Measurements from ENCODE around the gene THRB.
A peak's percentile ranks its signal among the peaks of the same experiment; 100 is the strongest.

Gene THRB

DNA sequence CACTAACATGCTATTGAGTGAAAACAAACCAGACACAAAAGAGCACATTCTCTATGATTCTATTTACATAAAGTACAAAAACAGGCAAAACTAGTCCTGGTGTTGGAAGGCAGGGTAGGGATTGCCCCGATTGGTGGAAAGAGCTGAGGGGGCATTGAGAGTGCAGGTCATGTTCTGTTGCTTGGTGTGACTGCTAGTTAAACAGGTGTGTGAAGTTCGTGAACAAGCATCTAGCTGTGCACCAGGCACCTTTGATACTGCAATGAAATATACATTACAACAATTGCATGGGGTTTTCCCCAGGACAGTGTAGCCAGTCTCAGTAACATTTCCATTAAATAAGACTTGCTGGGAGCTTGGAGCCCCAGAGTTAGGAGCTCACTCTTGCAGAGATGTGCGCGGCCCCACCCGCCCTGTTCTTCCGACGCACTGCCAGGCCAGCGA lies 26.3 kb upstream of the THRB start:
- no peaks in the 10 kb centered on the region for H3K36me3 Mint-ChIP-seq
- peak; percentile 31 for ATAC-seq

DNA sequence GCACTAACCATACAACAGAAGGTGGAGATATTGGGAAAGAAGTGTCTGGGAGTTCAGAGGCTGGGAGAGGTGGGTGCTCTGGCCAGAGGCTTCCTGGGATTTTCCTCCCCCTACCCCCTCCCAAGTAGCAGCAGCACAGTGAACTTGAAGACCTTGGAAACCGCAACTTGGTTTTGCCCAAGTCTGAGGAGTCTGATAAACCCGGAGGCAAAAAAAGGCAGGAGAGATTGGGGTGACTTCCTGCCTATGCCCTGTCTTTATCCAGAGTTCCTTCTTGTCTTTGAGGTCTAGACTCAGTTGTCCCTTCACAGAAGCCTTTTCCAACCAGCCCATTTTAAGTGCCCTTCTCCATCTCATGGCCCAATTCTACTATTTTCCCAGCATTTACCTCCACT lies 25.4 kb upstream of the THRB start:
- H3K9me3 Mint-ChIP-seq, result peaks cover 3% of the 10 kb centered on the region
- H3K4me3 Mint-ChIP-seq, result no peak overlapping the region
- H3K36me3 Mint-ChIP-seq, result no peaks in the 10 kb centered on the region
- DNase-seq (ENCODE audit: low spot score in 2 of 2), result no peak
- H3K4me1 Mint-ChIP-seq, result no peaks in the 10 kb centered on the region
- ATAC-seq, result no peak
- H3K27ac Mint-ChIP-seq, result no peak overlapping the region

More for the DNA sequence above, 26.3 kb upstream of the THRB start:
- no peak for DNase-seq (ENCODE audit: low spot score in 2 of 2)
- Mint-ChIP-seq H3K4me3 (no peak overlapping the region), H3K27ac (no peak overlapping the region), H3K9me3 (peaks cover 3% of the 10 kb centered on the region), H3K4me1 (no peaks in the 10 kb centered on the region)

DNA sequence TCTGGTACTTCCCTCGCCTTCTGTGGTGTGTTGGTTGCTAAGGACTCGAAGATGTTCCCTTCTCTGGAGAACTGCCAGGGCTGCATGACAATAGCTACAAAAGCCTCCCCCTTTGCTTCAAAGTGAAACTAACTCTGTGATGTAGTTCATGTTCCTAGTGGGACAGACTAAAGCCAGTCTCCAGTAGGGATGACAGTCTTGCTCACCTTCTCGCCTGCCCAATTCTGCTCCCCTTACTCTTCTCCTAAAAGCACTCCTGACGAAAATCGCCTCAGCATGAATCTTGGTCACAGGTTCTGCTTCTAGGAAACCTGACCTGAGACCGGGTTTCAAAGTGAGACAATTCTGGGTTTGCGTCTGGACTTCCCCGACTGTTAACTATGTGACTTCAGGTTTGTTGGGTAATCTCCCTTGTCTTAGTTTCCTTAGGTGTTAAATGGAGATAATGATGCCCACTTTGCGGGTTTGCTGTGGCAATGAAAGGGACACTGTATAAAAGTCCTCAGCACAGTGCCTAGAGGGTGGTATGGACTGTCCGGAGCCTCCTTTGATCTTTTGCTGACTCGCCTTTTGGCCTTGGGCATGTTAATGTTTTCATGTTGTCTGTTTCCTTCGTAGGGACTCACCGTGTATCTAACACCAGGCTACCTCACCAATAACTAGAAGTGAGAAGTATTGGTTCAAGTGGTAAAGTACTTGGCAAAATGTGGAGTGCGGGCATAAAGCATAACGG lies 24.9 kb upstream of the THRB start:
- no peak overlapping the region for H3K4me3 Mint-ChIP-seq

DNA sequence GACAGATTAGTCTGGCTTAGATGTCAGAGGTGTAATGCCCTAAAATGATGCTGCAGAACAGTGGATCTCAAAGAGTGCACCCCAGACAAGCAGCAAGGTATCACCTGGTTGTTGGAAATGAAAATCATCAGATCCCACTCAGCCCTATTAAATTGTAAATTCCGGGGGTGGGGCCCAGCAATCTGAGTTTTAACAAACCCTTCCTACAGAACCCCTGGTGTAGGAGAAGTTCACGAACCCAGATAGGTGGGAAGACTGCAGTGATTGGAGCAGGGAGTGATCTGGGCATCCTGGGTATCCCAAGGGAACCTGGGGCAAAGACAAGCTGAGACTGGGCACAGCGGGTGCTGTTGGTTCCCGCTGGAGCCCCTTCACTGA lies 24.3 kb upstream of the THRB start:
- no peaks in the 10 kb centered on the region for H3K36me3 Mint-ChIP-seq
- no peak for ATAC-seq
- H3K4me3 Mint-ChIP-seq, result no peak overlapping the region
- DNase-seq (ENCODE audit: low spot score in 2 of 2), result no peak
- no peak overlapping the region for H3K27ac Mint-ChIP-seq
- H3K4me1 Mint-ChIP-seq, result no peaks in the 10 kb centered on the region
- peaks cover 3% of the 10 kb centered on the region for H3K9me3 Mint-ChIP-seq

More for the DNA sequence above, 24.9 kb upstream of the THRB start:
- DNase-seq (ENCODE audit: low spot score in 2 of 2) (no peak), ATAC-seq (peak; percentile 35)
- Mint-ChIP-seq H3K9me3 (peaks cover 3% of the 10 kb centered on the region), H3K4me1 (no peaks in the 10 kb centered on the region), H3K36me3 (no peaks in the 10 kb centered on the region), H3K27ac (no peak overlapping the region)

DNA sequence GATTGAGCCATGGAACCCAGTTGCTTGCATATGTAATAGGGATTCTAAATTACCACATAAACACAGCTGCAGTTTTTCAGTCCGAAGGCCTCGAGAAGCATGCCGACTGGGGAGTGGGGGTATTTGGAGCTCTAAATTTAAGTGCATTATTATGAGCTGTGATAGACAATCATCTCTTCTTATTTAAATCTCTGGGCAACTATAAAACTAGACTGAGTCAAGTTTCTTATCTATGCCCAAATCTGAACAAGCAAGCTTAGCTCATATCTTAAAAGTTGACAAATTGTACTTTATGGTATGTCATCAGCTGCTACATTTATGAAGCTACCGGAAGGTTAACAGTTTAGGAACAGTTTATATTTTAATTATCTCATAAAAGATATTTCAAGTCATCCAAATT lies 19.5 kb upstream of the THRB start:
- Mint-ChIP-seq H3K9me3 (peaks cover 2% of the 10 kb centered on the region), H3K4me3 (no peak overlapping the region), H3K36me3 (no peaks in the 10 kb centered on the region), H3K27ac (no peak overlapping the region), H3K4me1 (no peaks in the 10 kb centered on the region)
- ATAC-seq, result no peak
- no peak for DNase-seq (ENCODE audit: low spot score in 2 of 2)

DNA sequence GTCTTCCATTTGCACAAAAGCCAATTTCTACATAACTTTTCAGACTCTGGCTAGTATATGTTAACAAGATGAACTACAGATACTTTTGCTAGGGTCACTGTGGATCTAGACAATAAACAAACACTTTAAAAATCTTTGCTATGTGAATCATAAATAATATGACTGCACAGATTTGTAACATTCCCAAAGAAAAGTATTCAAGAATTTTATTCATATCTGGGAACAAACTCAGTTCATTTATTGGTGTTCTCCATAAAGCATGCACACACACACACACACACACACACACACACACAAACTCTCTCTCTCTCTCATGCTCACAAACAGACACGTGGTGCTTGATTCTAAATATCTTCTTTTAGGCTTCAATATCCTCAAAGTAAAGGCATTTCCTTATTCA lies 18.8 kb upstream of the THRB start:
- H3K27ac Mint-ChIP-seq, result no peak overlapping the region
- no peaks in the 10 kb centered on the region for H3K36me3 Mint-ChIP-seq
- H3K9me3 Mint-ChIP-seq, result peaks cover 3% of the 10 kb centered on the region
- H3K4me1 Mint-ChIP-seq, result no peaks in the 10 kb centered on the region
- ATAC-seq (no peak), DNase-seq (ENCODE audit: low spot score in 2 of 2) (no peak)
- no peak overlapping the region for H3K4me3 Mint-ChIP-seq

DNA sequence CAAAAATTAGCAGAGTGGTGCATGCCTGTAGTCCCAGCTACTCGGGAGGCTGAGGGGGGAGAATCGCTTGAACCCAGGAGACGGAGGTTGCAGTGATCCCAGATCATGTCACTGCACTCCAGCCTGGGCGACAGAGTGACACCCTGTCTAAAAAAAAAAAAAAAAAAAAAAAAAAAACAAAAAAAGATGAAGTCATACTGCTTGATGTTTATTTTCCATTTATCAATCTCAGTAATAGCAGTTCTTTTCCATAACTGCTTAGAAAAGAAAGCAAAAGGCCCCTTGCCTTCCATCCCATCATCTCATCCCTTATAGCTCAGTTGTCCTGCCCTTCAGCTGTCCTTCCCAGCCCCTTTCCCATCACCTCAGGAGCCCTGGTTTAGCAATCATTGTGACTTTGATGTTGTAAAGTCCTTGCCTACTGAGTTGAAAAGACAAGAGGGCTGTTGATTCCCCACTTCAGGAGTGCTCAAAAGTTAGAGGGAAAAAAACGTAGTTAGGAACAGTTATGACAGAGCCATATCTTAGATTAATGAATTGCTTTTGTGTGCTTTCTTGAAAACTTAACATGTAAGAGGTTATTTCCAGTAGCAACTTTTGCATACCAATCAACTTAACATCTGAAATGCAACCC lies 18.0 kb upstream of the THRB start:
- no peaks in the 10 kb centered on the region for H3K36me3 Mint-ChIP-seq
- no peak overlapping the region for H3K27ac Mint-ChIP-seq
- DNase-seq (ENCODE audit: low spot score in 2 of 2) (no peak), ATAC-seq (no peak)
- H3K4me1 Mint-ChIP-seq, result no peaks in the 10 kb centered on the region
- H3K4me3 Mint-ChIP-seq, result no peak overlapping the region
- H3K9me3 Mint-ChIP-seq, result peaks cover 5% of the 10 kb centered on the region

DNA sequence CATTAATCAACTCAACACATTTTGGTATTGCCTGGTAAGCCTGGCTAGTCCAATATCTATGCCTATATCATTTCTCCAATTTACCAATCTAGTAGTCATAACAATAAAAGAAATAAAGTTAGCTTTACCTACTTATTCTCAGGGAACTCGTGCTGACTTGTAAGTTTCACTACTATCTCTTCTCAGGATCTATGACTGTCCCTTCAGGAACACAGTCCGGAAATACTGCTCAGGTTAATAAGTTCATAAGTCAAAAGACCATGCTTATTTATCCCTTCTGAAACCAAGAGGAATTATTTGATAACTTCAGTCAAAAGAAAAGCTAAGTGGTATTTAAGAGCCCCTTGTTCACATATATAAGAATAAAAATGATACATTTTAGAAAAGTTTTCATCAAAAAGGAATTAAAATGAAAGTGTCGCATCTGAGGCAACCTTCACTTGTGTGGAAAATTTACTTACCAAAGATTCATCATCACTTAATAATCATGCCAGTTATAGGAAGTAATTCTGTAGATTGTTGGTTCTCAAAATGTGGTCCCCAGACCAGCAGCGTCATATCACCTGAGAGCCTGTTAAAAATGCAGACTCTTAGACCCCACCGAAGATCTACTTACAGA lies 15.5 kb upstream of the THRB start:
- H3K4me3 Mint-ChIP-seq, result no peak overlapping the region
- H3K9me3 Mint-ChIP-seq, result peaks cover 9% of the 10 kb centered on the region
- DNase-seq (ENCODE audit: low spot score in 2 of 2) (no peak), ATAC-seq (no peak)
- H3K36me3 Mint-ChIP-seq, result no peaks in the 10 kb centered on the region
- H3K4me1 Mint-ChIP-seq, result no peaks in the 10 kb centered on the region
- no peak overlapping the region for H3K27ac Mint-ChIP-seq

DNA sequence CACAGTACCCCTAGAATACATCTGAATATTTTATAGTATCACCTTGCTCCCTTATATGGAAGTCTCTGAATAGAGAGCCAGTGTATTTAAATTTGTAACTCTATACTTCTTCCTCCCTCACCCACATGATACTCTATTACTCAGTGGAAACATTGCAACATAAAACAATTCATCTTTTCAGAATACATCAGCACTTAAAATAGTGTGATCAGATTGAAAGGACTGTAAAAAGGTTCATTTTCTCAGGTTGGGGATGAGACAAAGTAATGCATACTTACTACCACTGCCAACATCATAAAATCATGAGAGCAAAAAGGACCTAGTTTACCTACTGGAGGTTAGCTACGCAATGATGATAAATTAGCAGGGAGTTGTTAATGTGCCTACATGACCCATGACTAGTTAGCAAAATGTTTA lies 13.8 kb upstream of the THRB start:
- no peak for ATAC-seq
- H3K4me1 Mint-ChIP-seq, result no peaks in the 10 kb centered on the region
- peaks cover 6% of the 10 kb centered on the region for H3K9me3 Mint-ChIP-seq
- DNase-seq (ENCODE audit: low spot score in 2 of 2), result no peak
- no peak overlapping the region for H3K27ac Mint-ChIP-seq
- H3K4me3 Mint-ChIP-seq, result no peak overlapping the region
- H3K36me3 Mint-ChIP-seq, result no peaks in the 10 kb centered on the region

DNA sequence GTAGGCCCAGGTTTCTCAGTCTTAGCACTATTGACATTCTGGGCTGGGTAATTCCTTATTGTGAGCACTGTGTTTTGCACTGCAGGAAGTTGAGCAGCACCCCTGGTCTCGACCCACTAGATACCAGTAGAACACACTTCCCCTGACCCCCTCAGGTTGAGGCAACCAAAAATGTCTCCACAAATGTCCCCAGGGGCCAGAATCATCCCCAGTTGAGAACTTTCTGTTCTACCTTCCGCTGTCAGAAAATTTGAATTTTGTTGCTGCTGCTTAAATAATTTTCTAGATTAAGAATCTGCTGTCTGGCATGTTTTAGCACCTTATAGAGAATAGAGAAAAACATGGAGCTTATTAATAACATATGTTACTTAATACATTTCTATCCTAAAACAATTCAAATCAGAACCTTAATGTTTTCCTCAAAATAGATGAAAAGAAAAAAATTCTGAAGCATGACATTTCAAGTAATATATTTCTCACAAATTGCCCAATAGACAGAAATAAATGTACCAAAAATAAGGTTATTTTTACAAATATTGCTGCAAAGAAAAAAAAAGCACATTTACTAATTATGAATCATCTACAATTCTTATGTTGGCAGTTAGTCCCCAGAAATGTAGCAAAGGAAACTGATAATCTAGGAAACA lies 13.2 kb upstream of the THRB start:
- H3K9me3 Mint-ChIP-seq, result peaks cover 6% of the 10 kb centered on the region
- DNase-seq (ENCODE audit: low spot score in 2 of 2) (no peak), ATAC-seq (no peak)
- no peaks in the 10 kb centered on the region for H3K4me1 Mint-ChIP-seq
- H3K27ac Mint-ChIP-seq, result no peak overlapping the region
- no peaks in the 10 kb centered on the region for H3K36me3 Mint-ChIP-seq
- no peak overlapping the region for H3K4me3 Mint-ChIP-seq

DNA sequence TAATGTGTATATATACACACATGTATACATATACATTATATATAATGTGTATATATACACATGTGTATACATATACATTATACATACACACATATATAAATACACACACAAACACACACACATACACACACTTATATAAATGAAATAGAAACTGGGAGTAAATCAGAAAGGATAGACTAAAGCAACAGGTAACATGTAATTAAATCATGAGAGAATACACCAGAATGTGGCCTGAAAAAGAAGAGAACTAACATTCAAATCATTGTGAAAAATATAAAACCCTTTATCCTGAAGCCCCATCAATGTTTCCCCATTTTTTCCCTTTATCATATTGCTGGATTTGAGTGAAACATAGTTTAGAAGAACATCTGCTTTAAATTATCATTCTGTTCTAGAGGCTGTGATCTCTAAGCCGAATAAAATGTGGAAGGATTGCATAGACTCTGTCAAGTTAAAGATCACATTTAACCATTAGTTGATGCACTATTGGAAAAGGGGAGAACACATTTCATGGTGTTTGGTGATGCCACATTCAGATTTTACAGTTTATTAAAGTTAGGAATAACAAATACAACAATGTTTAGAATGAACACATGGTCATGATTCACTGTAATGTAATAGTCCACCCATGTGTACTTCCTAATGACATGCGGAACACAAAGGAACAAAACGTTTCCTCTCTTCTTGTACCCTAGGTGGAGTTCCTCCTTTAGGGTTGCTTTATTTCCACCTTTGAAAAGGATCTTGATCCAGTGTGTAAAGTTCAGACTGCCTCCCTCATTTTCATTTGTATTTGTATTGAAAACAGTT lies 12.5 kb upstream of the THRB start:
- Mint-ChIP-seq H3K36me3 (no peaks in the 10 kb centered on the region), H3K4me3 (no peak overlapping the region), H3K27ac (no peak overlapping the region), H3K9me3 (peaks cover 6% of the 10 kb centered on the region), H3K4me1 (no peaks in the 10 kb centered on the region)
- ATAC-seq, result no peak
- DNase-seq (ENCODE audit: low spot score in 2 of 2), result no peak

DNA sequence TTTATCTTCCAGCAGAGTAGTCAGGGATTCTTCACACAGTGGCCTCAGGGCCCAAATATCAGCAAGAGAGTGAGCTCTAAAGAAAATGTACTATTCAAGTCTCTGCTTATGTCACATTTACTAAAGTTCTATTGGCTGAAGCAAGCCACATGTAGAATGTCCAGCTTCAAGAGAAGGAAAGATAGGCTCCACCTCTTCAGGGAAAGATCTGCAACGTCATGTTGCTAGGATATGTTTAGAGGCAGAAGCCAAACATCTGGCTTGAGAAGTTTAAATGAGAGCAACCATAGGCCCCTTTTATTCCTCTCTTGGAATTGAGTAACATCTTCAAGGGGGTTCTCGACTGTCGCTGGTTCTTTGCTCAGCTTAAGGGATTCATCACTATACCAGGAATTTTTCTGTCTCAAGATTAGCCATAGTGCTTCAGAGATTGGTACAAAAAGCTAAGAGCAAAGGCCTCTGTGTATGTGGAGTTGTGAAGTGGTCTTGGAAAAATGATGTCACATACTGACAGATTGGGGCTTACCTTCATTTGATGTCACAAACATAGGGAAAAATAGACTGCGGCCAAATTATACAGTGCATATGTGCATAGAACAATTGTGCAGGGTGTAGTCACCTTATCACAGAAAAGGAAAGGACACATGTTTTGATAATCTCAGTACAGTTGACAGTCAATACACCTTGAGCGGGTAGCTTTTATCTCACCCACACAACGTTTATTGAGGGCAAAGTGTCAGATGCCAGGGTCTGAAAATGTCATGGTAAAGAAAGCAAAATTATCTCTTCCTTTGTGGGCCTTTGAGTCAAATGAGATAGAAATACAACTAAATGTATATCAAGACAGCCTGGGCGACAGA lies 11.3 kb upstream of the THRB start:
- no peak for DNase-seq (ENCODE audit: low spot score in 2 of 2)
- no peak for ATAC-seq
- Mint-ChIP-seq H3K36me3 (no peaks in the 10 kb centered on the region), H3K4me1 (no peaks in the 10 kb centered on the region), H3K27ac (no peak overlapping the region), H3K4me3 (no peak overlapping the region), H3K9me3 (peaks cover 6% of the 10 kb centered on the region)

DNA sequence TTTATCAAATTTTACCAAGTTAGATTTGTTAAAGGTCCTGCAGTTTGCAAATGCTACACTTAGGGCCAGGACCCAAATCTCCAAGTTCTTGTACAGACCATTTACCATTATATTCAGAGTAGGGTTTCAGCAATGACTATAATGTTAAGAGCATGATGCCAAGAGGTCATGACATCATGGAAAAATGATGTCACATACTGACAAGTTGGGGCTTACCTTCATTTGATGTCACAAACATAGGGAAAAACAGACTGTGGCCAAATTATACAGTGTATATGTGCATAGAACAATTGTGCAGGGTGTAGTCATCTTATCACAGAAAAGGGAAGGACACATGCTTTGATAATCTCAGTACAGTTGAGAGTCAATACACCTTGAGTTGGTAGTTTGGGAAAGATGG lies 10.1 kb upstream of the THRB start:
- H3K4me3 Mint-ChIP-seq, result no peak overlapping the region
- peaks cover 6% of the 10 kb centered on the region for H3K9me3 Mint-ChIP-seq
- no peaks in the 10 kb centered on the region for H3K4me1 Mint-ChIP-seq
- DNase-seq (ENCODE audit: low spot score in 2 of 2) (no peak), ATAC-seq (no peak)
- H3K36me3 Mint-ChIP-seq, result no peaks in the 10 kb centered on the region
- H3K27ac Mint-ChIP-seq, result no peak overlapping the region

DNA sequence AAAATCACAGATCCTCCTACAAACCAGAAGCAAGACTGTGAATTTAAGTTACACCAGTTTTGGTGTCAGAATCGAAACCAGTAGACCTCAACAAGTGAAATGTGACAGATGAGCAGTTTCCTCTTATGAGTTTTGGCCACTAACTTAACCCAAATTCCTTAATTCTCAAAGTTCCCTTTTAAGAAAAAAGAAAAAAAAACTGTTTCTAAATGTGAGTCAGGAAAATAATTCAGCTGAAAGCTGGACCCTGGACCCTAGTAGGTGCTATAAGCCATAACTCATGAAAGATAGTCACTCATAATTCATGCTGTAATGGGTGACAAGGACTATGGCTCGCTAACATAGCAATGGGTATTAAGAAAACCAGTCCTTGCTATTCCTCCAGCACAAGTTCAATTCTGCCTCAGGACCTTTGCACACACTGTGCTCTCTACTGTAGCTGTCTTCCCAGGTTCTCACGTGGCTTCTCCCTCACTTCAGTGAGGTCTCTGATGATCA lies 9.0 kb upstream of the THRB start:
- no peak for ATAC-seq
- no peak overlapping the region for H3K27ac Mint-ChIP-seq

More for the DNA sequence above, 9.0 kb upstream of the THRB start:
- H3K9me3 Mint-ChIP-seq, result peaks cover 6% of the 10 kb centered on the region
- no peak overlapping the region for H3K4me3 Mint-ChIP-seq
- no peaks in the 10 kb centered on the region for H3K36me3 Mint-ChIP-seq
- no peak for DNase-seq (ENCODE audit: low spot score in 2 of 2)
- no peaks in the 10 kb centered on the region for H3K4me1 Mint-ChIP-seq

Measured in stimulated activated effector memory CD8-positive, alpha-beta T cell treated with anti-CD3 and anti-CD28 coated beads, Interleukin-12 subunit alpha, Interleukin-12 subunit beta, amount 100 ng/mL, for 72 hours (primary cell).